ENCODE results near the gene KLRB1. TPM values are rescaled to one million over a fixed set of nuclear protein-coding genes. Genes with fewer than 3 reads are reported as not detected.

The KLRB1 gene
- total RNA-seq, 1 experiment from 2014 or later, result not detected

Other genes starting within 250 kb of the KLRB1 start
- gene CLEC2D, start 61.8 kb upstream of the KLRB1 start, total RNA-seq (2022), result 5.1 and 6.7 TPM in 2 replicates
- gene CLECL1, start 125.2 kb upstream of the KLRB1 start, total RNA-seq (2022), result not detected in 2 replicates
- gene CD69, start 153.0 kb upstream of the KLRB1 start, total RNA-seq (2022), result not detected in 2 replicates
- gene KLRF1, start 219.6 kb upstream of the KLRB1 start, total RNA-seq (2022), result not detected in 2 replicates

Measured in MCF 10A (cell line).